Stimulated activated CD4-positive, alpha-beta T cell treated with anti-CD3 and anti-CD28 coated beads, Interleukin-1b, Interleukin-23, amount 100 ng/mL, for 24 hours (primary cell): Measurements from ENCODE around the gene HYPK.
A peak's percentile ranks its signal among the peaks of the same experiment; 100 is the strongest.

Source experiments
- DNase-seq, 4 experiments: peaks; one replicate each; pipeline ENCODE4 v3.0.0-alpha.2; 2020; ENCODE audit warnings: low read depth in 4 of 4, low spot score in 1 of 4

Gene HYPK, protein sequence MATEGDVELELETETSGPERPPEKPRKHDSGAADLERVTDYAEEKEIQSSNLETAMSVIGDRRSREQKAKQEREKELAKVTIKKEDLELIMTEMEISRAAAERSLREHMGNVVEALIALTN

DNA sequence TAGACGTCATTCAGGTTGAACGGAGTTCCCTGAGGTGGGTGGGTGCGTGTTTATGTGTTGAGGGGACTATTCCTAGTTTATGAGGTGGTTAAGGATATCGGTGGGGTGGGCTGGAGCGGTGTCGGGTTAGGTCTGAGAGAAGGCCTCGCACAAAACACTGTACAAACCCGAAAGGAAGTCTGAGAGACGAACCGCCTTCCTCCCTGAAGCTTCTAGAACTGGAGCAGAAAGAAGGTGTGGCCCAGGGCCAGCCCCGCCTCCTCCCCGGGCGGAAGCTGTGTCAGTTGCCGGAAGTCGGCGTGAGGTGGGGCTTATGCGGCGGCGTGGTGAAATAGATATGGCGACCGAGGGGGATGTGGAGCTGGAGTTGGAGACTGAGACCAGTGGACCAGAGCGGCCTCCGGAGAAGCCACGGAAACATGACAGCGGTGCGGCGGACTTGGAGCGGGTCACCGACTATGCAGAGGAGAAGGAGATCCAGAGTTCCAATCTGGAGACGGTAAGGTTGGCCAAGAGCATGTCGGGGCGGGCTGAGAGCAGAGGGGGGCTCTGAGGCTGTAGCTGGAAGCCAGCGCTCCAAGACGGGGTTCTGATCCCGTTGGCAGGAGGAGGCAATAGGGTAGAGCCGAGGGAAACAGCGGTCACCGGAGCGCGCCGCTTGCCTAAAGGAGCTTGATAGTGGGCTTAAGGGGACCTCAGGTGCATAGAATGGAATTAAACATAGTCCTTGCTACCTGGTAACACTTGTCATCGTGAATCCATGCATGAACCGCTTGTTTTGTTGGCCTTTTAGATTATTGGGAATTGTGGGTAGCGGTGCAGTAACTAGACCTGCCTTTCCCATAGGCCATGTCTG is at the start of gene HYPK:
HYPK (plus strand) TSS at position 314 of the 856 bp plus-strand sequence; CDS start at position 338, 24 bp downstream.
- DNase-seq, result peak; percentile 77 to 89 (median 82)

DNA sequence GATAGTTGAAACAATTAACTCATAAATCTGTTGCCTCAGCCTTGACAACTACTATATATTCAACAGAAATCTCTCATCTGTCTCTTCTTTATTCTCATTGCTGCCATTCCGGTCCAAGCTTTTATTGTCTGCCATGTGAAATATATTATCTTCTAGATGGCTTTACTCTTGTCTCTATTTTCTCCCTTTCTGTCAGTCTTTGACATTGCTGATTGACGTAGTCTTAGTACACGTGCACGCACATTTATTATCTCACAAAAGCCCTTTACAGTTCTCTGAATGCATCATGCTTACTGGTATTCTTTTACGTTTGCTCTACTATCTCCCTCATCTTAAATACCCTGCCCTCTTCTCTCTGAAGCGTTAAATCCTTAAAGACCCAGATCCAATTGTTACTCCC is 48.5 kb upstream of the HYPK start:
- DNase-seq, result no peak

DNA sequence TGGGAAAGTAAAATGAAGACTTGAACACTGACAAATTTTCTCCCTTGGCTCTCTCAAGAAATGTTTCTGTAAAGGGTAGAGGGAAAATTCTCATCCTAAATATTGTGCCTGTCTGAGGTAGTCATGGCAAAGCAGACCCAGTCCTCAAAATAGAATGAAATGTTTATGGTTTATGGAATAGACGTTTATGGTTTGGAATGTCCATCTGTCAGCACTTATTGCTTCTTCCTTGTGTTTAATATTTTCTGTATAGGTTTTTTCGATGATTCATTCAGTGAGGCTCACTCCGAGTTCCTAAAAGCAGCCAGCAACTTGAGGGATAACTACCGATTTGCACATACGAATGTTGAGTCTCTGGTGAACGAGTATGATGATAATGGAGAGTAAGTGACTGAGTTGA is 37.6 kb upstream of the HYPK start:
- no peak for DNase-seq

DNA sequence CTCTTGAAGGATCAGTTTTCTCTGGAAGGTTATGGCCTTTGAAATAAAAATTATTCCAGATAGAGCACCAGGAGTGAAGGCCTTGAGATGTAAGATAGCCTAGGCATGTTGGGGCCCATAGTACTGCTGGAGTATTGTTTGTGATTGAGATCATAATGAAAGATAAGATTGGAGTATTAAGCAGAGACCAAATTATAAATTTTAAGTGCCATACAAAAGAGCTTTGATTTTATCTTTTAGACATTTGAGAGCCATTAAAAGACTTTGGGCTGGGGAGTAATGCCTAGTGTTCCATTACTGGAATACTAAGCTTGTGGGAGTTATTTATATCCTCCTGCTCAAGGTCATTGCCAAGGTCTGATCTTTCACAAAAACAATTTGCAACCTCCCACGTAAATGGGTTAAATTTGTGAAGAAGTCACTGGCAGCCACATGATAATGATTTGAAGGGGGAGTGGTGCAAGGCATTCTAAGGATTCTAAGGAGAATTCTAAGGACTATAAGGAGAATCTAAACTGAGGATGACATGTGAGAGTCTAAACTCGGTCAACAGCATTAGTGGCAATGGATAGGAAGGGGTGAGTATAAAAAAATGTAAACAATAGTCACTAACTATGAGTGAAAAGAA is 36.5 kb upstream of the HYPK start:
- DNase-seq, result no peak

DNA sequence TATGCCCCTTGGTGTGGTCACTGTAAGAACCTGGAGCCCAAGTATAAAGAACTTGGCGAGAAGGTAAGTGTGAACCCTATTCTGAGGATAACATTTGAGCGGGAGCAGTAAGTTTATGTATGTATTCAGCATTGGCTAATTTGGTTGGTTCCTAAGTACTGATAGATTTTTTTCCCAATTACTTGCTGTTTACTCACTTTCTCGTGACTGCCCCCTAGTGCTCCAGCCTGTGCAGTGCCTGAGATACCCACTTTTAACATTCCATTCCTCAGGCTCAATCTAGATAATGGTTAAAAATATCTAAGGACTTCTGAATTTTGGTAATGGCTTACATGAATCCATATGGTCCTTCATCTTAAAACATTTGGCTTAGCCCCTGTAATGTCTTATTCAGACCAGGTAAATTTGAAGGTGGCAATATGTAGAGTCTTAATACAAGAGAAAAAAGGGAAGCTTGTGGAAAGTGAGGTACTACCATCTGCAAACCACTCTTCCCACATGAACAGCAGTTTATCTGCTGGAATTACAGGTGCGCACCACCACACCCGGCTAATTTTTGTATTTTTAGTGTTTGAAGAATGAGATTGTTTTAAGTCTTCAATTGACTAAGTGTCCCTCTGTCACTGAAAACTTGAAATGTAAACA is 30.7 kb upstream of the HYPK start:
- peak in 2 of 4 experiments; percentile 41 to 54 for DNase-seq

DNA sequence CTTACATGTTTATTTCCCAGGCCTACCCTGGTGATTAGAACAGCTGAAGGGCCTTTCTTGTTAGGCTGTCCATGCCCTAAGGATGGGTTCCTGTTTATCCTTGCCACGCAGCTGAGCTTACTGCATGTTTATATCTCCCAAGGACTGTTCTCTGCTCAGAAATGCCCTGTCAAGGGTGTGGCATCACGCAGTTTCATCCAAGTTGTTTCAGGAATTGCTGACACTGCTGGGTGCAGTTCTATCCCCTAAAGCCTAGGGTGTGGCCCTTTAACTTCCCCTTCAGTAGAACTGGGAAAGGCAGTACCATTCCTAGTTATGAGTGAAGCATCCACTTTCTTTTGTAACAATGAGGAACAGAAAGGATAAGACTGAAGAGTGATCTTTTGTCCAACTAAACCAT is 28.6 kb upstream of the HYPK start:
- DNase-seq, result no peak

DNA sequence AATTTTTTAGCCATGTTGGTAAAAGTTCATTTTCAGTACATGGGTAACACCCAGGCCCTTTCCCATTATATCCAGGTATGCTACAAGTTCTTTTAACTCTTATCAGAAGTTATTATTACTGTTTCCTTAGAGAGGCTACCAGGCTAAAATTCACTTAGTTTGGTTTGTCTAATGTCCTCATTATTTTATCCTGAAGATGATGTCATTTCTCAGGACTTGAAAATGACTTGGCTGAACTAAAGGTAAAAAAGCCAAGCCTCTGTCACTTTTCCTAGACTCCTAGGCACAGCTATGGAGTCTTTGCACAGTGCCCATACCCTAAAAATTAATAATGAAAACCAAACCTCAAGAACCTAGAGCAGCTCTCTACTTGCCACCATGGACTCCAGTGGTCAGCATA is 27.8 kb upstream of the HYPK start:
- no peak for DNase-seq

DNA sequence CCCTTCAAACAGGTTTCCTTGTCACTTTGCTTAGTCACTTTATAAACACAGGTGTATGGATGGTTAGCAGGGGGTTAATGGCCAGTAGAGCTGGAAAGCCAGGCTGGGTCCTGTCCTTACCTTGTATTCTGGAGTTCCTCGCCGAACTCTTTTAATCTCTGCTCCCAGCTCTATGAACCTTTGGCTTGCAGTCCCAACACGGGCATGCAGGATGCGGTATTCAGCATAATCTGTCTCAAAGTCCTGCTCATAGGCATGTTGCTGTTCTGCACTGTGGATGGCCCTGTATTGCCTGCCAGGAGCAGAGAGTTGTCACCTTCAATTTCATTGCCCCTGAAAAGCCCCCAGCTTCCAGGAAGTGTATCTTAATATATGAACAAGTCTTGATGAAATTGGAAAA is 26.3 kb upstream of the HYPK start:
- no peak for DNase-seq

DNA sequence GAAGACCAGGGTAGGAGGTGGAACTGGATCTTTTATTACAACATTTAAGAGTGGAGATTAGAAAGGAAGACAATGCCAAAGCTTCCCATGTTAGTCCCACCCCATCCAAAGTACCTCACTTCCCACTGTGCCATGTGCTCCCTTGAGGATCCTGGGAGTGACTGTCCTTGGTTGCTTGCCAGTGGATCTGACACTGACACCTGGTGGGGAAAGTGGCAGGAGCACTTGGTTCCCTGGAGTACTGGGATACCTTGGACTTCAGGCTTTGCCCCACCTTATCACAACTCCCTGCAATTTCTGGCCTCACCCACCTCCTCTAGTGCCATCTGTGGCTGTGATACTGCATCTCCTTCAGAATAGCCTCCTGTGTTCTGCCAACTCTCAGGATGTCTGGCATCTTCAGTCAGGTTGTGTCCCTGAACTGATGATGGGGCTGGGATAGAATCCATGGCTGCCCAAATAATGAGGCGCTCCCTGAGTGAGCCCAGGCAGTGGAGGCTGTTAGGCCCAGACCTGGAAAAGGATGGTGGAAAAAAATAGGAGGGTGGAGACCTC is 24.9 kb upstream of the HYPK start:
- DNase-seq, result no peak

DNA sequence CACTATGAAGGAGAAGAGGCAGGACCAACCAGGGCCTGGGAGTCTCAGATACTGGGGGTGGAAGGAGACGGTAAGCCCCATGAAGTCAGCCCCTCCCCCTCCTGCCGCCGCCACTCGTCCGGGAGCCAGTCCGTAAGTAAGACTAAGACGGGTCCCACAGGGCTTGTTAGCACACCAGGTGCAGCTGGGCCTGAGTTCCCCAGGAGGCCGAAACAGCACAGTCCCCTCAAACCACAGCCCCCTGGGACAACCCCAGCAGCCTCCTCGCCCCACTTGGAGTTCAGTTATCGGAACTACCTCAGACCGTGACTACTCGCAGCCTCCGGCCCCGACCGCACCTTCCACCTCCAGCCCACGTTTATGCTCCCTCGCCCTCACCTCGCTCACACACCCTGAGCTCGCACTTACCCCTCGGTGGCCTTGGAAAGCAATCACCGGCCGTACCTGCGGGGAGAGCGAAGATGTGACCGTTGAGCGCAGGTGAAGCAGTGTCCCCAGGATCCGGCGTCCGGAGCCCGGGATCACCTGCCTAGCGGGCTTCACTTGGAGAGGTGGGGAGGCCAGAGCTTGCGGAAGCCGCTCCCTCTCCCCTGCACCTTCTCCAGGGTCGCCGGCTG is 24.2 kb upstream of the HYPK start:
- no peak for DNase-seq

DNA sequence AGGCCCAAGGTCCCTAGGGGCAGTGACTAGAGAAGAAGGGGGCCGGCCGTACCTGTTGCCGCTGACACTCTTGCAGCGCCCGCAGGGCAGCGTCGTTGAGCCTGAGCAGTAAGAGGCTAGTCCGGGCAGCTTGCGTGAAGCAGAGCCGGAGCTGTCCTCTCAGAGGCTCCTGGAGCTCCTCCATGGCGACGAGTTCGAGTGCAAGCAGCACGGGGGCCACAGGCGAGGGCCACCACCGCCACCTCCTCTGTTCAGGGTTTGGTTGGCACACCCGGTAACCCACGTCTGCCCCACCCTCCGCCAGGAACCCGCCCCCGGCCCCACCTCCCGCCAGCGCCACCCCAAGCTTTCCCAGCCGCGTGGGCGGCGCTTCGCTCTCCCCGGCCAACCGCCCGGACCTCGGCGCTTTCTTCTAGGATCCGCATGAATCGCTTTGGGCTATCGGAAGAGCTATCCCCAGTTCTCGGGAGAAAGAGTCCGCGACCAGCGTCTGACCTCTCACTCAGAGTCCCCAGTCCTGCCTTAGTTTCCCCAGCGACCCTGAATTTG is 23.6 kb upstream of the HYPK start, which contains the start of gene ELL3:
ELL3 (minus strand) TSS at position 249 of the 549 bp plus-strand sequence; CDS start at position 184, 65 bp downstream.
- DNase-seq, result peak; percentile 38 to 73 (median 54)

DNA sequence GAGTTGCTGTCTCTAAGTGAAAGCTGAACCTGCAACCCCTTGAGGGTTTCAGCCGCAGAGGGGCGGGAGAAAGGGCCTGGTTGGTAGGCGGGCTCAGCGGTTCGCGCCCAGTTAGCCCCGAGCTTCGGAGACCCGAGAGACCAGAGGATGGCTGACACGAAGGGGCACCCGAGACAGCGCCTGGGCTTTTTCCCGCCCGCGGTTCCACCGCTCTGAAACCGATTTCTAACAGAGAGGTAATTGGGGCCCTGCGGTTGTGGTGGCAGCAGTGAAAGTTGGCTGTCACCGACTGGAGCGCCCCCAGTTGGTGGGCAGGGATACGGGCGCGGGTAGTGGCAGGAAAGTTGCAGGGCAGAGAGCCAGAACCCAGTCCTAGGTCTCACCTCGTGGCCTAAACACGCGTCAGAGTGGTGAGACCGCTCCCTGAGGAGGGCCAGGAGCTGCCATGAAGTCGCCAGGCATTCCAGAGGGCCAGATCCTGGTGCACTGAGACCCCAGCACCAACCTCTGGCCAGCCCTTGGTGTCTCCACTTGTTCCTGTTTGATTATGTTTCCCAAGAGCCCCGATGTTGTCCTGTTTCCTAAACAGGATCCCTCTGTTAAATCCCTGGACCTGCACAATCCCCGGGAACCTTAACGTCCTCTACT is 23.0 kb upstream of the HYPK start:
- DNase-seq, result peak; percentile 58 to 82 (median 69)

DNA sequence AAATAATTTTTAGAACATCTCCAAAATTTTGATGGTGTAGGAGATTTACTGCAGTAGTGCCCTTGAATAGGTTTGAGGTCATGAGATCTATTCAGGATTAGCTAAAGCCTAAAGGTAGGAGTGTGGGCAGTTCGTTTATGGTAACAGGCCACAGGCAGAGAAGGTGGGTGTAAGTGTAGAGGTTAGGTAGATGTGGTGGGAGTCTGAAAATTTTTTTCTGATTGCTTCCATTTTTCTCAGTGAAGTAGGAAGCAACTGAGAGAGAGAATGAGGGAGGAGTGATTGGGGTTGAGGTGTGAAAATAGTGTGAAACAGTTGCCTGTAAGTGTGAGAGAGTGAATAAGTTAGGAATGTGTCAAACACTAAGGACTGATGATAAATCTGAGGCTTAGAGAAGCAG is 21.4 kb upstream of the HYPK start:
- DNase-seq, result no peak

DNA sequence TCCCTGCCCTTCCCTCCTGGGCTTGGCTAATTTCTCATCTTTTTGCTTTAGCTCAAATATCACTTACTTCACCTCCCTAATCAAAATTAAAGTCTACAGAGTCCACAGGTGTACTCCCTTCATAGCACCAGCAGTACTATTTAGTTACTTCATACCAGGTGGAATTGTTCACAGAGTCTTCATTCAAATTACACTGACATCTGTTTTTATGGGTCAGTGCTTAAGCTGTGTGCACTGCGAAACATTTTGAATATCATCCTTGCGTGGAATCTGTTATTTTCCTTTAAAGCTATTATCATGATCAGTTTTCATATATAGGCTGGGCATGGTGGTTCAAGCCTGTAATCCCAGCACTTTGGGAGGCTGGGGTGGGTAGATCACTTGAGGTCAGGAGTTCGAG is 11.0 kb upstream of the HYPK start:
- DNase-seq, result no peak

DNA sequence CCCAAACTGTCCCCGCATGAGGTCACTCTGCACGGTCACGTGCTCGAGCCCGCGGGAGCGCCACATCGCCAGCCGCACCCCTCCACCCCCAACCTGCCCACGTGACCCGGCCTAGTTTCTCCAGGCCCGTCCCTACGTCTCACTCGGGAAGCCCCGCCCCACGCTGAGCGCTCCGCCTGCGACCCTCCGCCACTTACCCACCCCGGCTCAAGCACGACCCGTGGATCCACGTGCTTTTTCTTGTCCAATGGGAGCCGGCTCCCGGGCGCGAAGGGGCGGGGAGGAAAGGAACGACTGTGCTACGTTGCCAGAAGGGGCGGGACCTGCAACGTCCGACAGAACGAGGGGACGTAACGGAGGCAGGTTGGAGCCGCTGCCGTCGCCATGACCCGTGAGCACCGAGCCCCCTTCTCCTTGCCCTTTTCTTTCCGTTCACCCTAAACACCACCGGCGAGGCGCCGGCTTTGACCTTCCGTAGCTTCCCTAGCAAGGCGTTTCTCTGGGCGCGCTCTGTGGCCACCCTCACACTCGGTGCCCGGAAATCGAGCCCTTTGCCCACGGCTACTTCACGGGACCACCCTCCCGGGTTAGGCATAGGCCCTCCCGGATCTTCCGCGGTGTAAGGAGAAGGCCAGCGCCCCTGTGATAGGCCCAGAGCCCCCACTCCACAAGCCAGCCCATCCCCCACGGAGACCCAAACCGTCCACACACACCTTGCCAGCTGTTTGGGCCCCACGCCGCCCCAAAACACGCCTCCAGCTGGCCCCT is 8.2 kb upstream of the HYPK start, which contains the start of gene SERF2:
SERF2 (plus strand) TSS at position 328 of the 768 bp plus-strand sequence; CDS start at position 385, 57 bp downstream.
- peak; percentile 97 to 100 (median 99) for DNase-seq

DNA sequence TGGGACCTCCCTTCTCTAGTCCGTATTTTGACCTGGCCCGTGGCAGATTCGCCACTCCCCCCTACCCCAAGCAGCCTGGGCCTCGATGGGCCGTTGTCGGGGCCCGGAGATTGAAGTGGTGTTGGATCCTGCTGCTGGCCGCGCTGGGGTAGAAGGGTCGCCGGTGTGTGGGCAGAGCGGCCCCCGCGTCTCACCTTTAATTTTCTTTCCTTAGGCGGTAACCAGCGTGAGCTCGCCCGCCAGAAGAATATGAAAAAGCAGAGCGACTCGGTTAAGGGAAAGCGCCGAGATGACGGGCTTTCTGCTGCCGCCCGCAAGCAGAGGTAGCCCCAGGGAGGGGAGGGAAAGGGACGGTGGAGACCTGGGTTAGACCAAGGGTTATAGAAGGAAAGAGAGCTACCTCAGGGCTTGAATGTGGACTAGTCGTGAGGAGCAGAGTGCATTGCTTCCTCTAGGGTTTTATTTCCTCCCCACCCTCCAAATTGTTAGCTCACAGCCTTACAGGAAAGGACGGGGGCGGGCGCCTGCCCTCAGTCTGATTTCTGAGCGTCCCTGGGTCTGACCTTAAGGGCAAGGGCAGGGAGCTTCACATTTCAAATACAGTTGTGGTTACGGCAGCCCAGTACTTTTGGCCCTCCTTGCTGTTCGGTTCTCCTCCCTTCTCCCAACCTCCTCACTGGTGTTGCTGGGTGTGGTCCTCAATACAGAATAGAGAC is 7.5 kb upstream of the HYPK start:
- DNase-seq, result no peak

DNA sequence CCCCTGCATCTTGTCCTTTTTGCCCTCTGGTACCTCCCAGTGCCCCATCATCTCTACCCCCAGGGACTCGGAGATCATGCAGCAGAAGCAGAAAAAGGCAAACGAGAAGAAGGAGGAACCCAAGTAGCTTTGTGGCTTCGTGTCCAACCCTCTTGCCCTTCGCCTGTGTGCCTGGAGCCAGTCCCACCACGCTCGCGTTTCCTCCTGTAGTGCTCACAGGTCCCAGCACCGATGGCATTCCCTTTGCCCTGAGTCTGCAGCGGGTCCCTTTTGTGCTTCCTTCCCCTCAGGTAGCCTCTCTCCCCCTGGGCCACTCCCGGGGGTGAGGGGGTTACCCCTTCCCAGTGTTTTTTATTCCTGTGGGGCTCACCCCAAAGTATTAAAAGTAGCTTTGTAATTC is 6.8 kb upstream of the HYPK start:
- DNase-seq, result no peak

DNA sequence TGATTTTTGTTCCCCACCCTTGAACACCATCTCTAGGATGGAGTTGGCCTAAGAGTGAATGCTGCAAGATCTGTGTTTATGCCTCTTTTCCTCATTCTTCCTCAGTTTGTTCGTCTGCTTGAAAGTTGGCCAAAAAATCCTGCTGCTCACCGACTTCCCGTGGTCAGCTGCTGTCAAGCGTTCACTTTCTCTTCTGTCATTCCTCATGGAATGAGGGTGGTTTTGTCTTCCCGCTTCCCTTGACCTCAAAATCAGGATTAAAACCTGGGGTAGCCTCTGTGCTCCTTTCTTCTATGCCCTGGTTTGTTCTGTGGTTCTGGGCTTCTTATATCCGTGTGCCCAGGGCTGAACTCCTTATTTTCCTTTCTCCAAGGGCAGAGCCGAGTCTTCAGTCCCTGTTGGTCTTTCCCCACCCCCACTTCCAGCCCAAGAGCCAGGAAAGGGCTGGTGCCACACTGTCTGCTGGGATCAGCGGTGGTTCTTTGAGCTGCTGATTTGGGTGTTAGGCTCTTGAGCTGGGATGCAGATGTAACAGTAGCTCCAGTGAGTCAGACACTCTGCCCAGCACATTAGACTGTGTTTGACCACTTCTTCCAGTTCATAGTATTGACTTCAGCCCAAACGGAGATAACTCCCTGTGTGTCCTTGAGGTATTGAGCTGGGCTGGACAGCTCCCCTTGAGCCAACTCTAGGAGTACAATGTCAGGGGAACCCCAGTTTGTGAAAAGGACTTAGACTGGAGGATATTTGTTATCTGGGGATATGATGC is 5.9 kb upstream of the HYPK start:
- no peak for DNase-seq
